HG03432 (cell line): ENCODE data around the gene MED17.

Experiments
- ATAC-seq: cut with Tn5 transposase; IDR thresholded peaks from one replicate; pipeline ENCODE4 v1.9.1; 2021; ENCODE audit warnings: mild to moderate bottlenecking, moderate library complexity; ENCODE audit not compliant: unreplicated experiment

Gene MED17

DNA sequence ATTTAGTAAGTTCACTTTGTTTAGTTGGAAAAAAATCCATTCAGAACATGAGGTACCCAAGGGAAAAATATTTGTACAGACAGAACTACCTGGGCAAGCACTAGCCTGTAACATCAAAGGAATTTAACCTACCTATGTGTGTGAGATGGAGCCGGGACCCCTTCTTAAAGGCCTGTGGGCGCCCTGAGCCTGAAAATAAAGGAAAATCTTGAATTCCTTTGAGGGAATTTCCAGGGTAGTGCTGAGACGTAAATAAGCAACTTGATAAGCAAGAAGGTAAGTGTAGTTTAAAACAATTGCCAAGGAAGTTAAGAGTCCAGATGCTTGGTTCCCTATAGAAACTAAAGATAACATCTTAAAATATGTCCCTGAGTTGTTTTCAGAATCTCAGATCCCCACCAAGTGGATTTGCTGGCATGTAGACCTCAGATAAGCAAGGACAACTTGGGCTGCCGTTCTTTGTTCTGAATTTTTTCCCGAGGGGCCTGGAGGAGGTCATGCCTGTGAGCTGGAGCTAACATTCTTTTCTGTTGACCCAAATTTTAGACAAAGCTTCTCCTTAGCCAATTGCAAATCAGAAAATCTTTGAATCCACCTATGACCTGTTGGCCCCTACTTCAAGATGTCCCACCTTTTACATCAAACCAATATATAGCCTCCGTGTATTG, 31.0 kb downstream of the MED17 start:
- ATAC-seq: no peak

DNA sequence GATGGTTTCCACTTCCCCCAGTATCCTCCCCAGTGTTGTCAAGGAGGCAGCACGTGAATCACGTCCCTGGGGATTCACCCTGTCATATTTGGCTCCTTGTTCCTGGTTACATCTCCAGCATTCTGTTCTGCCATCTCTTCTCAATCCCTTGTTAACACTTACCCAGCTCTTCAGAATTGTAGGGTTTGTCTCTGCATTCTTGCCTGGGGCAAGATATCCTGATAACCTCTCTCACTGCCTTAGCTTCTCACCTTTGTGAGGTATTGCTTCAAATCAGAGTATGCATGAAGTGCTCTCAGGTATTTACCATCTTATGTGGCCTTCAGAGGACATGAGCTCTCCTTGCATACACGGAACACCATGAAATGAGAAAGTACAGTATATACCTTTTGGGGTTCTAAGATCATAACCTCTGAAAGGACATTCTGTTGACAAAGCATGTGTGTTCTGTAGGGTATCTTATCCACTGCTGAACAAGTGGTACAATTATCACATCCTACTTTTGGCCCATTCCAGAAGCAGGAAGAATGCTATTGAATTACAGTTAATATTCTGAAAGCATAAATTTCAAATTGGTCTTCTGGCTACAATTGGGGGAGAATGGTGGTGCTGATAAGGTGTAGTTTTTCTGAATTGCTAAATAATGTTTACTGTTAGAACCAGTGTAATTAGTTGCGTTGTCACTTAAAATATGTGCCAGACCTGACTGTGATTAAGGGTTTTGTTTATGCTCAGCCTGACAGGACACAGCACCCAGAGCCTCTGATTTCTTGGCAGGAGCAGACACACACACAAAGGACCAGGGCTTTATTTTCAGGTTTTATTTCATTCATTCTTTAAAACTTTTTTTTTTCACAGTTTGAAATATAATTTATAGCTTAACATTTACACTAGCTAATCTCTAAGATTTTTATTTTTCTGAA, 33.6 kb downstream of the MED17 start:
- ATAC-seq: no peak

DNA sequence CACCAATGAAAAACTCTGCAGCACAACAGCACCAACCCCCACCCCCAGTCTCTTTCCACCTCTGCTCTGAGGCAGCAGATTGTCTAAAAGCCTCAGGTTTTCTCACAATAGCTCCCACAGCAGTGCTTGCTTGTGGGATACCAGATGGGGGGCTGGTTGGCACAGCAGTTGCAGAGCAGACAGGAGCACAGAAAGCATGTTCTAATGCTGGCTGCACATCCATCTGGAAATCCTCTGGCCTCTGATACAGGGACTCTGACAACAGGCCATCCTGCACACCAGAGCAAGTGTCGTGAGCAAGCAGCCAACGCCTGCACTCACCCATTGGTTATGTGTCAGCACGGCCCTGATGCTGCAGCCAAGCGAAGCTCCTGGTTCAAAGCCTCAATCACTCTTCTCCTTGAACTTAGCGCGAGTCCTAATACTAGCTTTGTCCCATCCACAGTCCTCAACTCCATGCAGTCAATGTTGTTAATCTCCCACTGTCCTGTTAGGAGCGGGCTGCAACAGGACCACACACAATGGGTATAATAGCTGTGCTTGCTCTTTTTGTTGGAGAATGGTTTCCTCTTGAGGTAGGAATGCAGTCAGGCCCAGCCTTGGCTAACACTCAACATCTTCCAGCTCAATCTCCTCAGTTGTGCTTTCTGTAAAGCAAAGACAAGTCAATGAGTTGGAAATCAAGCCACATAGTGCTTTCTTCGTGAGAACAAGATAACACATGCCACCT, 36.0 kb downstream of the MED17 start:
- no peak for ATAC-seq

- no peak for ATAC-seq
Measured at GRCh38 chr11:93820847-93821246, 36.8 kb downstream of the MED17 start.

DNA sequence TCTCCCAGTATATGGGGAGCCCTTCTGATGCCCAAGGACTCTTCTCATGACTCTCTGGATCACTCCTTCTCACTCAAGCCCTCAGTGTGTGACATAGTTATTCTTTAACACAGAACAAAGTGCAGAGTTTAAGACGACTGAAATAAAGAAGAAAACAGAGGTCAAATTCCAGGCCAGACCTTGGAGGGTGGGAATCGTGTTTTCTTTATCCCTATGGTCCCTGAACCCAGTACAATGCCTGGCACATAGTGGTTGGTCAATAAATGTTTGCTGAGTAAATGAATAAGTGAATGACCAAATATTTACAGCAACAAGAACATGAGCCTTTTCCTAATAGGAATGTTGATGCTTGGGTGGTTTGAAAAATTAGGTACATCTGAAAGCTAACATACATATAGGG, 37.5 kb downstream of the MED17 start:
- ATAC-seq: no peak

DNA sequence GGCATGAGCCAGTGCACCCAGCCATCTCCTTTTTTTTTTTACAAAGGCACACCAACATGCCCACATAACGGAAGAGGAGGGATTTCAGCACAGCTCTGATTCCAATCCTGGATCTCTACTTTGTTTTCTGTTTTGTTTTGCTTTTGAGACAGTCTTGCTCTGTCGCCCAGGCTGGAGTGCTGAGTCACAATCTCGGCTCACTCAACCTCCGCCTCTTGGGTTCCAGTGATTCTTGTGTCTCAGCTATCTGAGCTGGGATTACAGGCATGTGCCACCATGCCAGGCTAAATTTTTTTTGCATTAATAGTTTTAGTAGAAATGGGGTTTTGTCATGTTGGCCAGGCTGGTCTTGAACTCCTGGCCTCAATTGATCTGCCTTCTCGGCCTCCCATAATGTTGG, 38.3 kb downstream of the MED17 start:
- ATAC-seq: no peak

DNA sequence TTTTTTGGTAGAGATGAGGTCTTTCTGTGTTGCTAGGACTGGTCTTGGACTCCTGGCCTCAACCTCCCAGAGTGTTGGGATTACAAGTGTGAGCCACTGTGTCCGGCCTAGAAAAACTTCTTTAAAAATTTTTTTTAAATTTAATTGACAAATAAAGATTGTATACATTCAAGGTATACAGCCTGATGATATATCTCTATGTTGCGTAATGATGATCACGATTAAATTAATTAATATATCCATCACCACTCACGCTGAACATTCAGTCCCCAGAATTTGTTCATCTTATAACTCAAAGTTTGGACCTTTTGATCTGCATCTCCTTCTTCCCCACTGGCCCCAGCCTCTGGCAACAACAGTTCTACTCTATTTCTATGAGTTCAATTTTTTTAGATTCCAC, 39.1 kb downstream of the MED17 start:
- no peak for ATAC-seq

DNA sequence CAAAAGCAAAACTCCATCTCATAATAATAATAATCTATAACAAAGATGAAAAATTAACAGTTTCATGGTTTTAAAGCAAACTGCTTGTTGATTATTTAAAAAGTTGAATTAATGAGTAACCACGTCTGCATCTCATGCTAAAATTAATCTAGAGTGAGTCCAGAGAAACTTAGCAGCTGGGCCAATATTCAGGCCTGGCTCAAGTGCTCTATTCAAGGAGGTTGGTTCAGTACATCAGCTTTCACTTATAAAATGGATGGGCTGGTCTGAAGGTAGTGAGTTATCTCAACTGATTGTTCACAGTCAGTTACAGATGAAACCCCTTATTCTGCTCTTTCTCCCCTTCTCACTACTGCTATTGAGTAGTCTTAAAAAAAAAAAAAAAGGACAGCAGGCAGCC, 43.3 kb downstream of the MED17 start:
- ATAC-seq: no peak

- ATAC-seq: no peak
Measured at GRCh38 chr11:93829598-93829997, 45.5 kb downstream of the MED17 start.

DNA sequence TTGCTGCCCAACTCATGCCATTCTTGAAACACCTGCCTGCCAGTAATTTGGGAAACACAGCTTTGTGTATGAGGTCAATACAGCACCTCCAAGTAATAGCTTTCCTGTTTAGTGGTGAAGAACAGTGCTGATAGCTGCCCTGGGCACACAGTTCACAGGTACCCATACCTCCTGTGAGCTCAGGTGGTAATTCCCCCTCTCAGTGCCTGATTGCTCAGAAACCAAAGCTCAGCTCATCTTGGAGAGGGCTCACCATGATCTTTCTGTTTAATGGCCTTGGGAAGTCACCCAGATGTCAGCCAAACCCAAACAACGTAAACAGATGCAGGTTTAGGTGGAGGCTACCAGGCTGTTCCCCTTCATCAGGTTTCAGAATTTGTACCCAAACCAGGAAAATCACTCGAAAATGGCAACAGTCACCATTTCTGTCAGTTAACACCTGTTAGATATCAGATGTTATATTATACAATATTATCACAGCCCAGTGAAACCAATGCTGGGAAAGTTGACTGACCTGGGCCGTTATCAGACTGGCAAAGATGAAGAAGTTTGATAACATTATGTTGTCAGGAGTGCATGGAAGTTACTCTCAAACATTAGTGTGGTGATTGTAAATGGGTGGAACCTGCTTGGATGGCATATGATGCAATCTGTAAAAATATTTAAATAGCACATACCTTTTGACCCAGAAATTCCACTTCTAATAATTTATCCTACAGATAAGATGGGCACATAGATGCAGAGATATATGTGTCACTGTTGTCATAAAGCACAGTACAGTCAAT, 47.5 kb downstream of the MED17 start:
- ATAC-seq: no peak

GRCh38 chr11:93832780-93833179, 48.7 kb downstream of the MED17 start:
- ATAC-seq: no peak

DNA sequence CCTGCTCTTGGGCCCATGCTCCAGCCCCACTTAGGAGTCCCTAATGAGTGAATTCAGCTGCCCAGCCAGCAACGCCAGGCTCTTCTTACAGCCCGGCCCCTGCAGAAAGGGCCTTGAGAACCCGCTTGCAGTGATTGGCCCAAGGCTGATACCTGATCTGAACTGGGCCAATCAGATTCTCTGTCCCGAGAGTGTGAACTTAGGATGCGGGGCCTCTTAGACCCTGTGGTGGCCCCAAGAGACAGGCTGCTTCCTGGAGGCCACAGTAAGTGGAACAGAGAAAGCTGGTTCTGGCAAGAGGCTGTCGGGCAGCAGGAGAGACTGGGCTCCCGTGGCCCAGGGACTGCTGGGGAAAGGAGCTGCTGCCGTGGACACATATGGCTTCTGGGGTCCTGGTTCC, 54.9 kb downstream of the MED17 start:
- no peak for ATAC-seq

DNA sequence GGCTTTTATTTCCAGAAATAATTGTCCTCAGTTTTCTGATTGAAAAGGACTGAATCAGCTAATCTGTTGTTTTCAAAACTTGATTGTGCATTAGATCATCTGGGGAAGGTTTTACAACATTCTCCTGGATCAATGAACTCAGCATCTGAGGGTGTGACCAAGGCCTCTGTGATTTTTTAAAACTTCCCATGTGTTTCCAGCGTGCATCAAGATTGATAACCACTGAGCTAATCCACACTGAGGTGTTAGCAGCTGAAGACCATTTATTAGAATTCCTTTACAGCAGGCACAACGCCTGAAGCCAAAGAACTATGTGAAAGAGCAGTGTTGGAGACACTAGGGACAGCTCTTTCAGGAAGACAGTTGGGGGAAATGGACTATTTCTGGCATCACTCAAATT, 56.1 kb downstream of the MED17 start:
- ATAC-seq: no peak

- no peak for ATAC-seq
Measured at GRCh38 chr11:93840981-93841380, 56.9 kb downstream of the MED17 start.

DNA sequence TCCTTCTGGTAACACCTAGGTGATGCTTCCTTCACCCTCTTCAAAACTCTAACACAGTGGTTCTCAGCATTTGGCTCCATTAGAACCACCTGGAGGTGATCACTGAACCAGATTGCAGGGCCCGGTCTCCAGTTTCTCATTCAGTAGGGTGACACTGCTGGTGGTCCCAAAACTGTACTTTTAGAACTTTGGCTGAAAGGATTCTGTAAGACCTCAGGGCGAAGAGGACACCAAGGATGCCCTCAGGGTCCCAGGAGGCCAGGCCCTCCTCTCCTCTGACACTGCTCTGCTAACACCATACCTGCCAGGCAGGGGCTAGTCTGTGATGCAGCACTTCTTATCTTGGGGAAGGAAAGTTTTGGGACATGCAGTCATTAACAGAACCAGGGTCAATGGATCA, 57.4 kb downstream of the MED17 start:
- no peak for ATAC-seq

GRCh38 chr11:93842034-93842433, 58.0 kb downstream of the MED17 start:
- no peak for ATAC-seq

- ATAC-seq: no peak
Measured at GRCh38 chr11:93842461-93842860, 58.4 kb downstream of the MED17 start.

DNA sequence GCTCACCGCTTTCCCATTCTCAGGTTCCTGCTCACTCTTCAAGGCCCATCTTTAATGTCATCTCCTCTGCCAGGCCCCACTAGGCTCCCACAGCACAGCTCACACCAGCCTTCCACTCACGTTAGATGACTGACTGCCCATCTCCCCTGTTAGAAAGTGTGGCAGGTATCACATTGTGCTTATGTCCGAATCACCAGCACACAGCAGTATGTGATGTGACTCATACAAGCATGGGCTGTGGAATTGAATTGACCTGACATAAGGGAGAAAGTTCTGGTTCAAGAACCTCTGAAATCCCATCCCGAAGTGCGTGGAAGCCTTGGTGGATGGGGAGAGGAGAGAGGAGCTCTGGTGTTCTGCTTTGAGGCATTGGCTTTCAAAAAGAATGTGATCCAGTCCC, 59.8 kb downstream of the MED17 start:
- no peak for ATAC-seq

DNA sequence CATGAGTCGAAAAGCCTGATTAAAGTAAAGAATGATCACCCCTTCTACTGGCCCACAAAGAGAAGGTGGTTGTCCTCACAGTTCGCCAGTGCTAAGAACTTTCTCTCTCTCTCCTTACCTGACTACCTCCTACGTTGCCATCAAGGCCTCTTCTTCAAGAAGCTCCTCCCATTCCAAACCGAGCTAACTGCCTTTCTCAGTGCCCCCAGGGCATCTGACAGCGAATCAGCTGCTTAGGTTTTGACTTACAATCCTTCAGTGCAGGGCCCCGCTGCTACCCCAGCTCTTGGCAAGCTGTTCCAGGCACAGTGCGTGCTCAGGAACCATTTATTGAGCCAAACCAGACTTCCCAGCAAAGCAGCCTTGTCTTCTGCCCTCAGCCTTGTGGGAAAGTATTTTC, 60.5 kb downstream of the MED17 start:
- no peak for ATAC-seq

- no peak for ATAC-seq
Measured at GRCh38 chr11:93845181-93846092, 61.4 kb downstream of the MED17 start.
